ENCODE data around the gene NPTXR. TPM values are rescaled to one million over a fixed set of nuclear protein-coding genes. Genes with fewer than 3 reads are reported as not detected.

Gene NPTXR
- total RNA-seq, 2 experiments from 2014 or later: 1.3 to 1.4 TPM

DNA sequence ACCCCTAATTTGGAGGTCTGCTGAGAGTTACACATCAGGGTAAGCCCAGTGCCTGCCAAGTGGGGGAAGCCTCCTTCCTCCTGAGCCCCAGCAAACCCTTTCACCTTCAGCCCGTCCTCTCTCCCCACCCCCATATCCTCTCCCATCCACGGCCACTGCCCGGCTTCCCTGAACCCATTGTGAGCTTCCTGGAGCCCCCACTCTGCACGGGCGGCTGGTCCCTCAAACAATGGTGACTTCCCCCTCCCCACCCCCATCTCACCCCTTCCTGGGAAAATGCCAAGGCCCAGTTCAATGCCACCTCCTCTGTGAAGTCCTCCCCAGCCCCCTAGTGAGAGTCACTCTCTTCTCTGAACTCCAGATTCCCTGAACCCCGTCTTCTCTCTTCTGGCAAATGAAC, 67.7 kb downstream of the NPTXR start:
- no peaks in the 10 kb centered on the region for H3K27me3 Mint-ChIP-seq
- no peak overlapping the region for H3K4me3 Mint-ChIP-seq
- CTCF ChIA-PET: no interaction called here
- no peaks in the 10 kb centered on the region for H3K36me3 Mint-ChIP-seq (ENCODE audit: low read depth)
- POLR2A ChIA-PET: no interaction called here
- no peak for DNase-seq
- H3K9me3 Mint-ChIP-seq (ENCODE audit: low read depth): no peaks in the 10 kb centered on the region
- H3K4me1 Mint-ChIP-seq: no peaks in the 10 kb centered on the region
- intact Hi-C loops (cut with DNase I, micrococcal nuclease): no loop called here
- ATAC-seq: no peak
- no peak overlapping the region for H3K27ac Mint-ChIP-seq

DNA sequence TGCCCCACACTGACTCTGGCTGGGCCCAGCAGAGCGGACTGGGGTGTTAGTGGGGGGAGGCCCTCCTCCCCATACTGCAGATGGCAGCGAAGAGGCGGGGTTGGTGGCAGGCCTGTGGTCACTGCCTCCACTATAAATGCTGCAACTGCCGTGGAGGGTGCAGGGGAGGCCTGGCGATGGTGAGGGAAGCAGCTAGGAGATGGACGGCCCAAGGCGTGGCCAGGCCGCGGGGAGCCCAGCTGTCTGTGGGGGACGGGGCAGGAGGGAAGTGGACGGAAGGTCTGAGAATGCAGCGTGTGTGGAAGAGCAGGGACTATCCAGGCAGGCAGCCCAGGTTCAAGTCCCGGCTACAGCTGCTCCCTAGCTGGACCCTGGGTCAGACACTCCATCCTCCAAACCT, 68.2 kb downstream of the NPTXR start:
- intact Hi-C loops (cut with DNase I, micrococcal nuclease): no loop called here
- no peaks in the 10 kb centered on the region for H3K36me3 Mint-ChIP-seq (ENCODE audit: low read depth)
- H3K4me1 Mint-ChIP-seq: no peaks in the 10 kb centered on the region
- H3K4me3 Mint-ChIP-seq: no peak overlapping the region
- DNase-seq (no peak), ATAC-seq (no peak)
- H3K27ac Mint-ChIP-seq: no peak overlapping the region
- no peaks in the 10 kb centered on the region for H3K27me3 Mint-ChIP-seq
- no peaks in the 10 kb centered on the region for H3K9me3 Mint-ChIP-seq (ENCODE audit: low read depth)
- ChIA-PET CTCF (no interaction called here), POLR2A (no interaction called here)

DNA sequence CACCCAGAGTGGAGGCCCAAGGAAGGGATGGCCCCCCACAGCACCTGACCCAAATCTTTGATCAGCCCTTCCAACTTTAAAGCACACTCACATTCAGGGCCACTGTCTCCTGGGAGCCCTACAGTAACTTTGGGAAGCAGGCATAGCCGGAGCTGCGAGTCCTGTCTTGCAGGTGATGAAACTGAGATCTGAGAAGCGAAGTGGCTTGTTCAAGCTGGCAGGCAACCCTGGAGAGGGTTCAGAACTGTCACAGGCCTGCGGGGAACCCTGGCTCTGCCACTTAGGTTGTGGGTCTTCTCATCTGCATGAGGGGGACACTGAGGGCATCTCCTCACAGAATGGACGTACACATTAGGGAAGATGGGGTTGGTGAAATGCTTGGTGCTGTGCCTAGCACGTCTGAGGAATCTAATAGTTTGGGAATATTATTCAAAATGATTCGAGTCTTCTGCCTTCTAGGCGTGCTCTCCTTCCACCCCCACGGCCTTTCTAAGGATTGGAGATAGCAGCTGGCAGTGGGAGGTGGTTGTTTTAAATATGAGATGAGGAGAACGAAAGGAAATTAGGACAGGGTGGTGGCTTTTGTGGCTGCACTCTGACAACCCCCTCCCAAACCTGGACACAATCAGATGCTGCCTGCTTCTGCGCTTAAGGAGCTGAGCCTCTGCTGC, 69.2 kb downstream of the NPTXR start:
- no peak for DNase-seq
- Mint-ChIP-seq H3K27ac (no peak overlapping the region), H3K4me1 (no peaks in the 10 kb centered on the region), H3K36me3 (ENCODE audit: low read depth) (no peaks in the 10 kb centered on the region), H3K27me3 (no peaks in the 10 kb centered on the region), H3K9me3 (ENCODE audit: low read depth) (no peaks in the 10 kb centered on the region), H3K4me3 (no peak overlapping the region)
- intact Hi-C loops (cut with DNase I, micrococcal nuclease): no loop called here
- ChIA-PET CTCF (no interaction called here), POLR2A (no interaction called here)
- no peak for ATAC-seq

DNA sequence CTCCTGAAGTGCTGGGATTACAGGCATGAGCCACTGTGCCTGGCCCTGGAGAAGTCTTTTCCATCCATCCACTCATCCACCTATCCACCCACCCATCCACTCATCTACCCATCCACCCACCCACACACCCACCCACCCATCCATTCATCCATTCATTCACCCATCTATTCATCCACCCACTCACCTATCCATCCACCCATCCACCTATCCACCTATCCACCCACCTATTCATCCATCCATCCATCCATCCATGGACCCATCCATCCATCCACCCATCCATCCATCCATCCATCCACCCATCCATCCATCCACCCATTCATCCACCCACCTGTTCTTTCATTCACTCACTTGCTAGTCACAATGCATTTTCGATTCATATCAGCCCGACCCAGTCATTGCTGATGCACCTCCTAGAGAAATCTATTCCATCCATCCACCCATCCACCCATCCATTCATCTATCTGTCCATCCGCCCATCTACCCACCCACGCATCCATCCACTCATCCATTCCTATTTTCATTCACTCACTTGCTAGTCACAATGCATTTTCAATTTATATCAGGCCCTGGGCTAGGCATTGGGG, 70.4 kb downstream of the NPTXR start:
- ATAC-seq (no peak), DNase-seq (no peak)
- CTCF ChIA-PET: no interaction called here
- no peaks in the 10 kb centered on the region for H3K9me3 Mint-ChIP-seq (ENCODE audit: low read depth)
- intact Hi-C loops (cut with DNase I, micrococcal nuclease): no loop called here
- no peaks in the 10 kb centered on the region for H3K27me3 Mint-ChIP-seq
- peaks cover 2% of the 10 kb centered on the region for H3K4me1 Mint-ChIP-seq
- POLR2A ChIA-PET: no interaction called here
- H3K4me3 Mint-ChIP-seq: no peak overlapping the region
- no peak overlapping the region for H3K27ac Mint-ChIP-seq
- no peaks in the 10 kb centered on the region for H3K36me3 Mint-ChIP-seq (ENCODE audit: low read depth)

DNA sequence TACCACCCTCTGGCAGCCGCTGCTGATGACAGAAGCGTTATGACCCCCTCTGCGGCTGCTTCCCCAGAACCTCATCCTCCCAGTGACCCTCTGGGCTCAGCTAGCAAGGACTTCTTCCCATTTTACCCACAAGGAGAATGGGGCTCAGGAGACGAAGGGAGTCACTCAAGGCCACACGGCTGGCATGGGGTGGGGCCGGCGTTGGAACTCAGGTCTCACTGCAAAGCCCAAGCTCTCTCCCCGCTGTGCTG, 71.3 kb downstream of the NPTXR start:
- POLR2A ChIA-PET: no interaction called here

DNA sequence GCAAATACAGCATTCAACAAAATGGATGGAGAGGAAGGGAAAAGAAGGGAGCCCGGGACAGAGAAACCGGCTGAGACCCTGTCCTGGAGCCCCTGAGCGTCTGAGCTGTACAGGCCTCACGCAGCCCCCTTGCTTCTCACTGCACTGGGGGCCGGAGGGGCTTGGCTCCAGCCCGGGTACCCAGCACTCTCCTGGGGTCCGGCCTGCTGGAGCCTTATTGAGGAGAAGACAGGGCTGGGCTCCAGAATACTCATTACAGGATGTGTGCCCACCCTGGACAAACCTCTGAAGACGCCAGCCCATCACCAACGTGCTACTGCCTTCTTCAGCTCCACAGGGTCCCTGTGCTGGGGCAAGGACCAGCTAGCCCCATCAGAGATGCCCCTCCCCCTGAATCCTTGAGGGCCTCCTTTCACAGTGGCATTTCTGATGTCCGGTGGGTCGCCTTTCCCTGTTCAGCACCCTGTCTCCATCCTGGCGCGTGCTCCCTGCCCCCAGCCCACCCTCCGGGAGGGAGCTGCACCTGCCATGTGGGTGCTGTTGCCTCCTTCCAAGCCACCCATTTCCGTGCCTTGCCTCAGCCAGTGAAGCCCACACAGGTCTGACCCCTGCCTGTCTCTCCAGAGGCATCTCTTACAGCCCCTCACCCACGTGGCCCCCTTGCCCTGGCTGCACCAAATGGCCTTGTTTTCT, 73.4 kb downstream of the NPTXR start:
- ATAC-seq: no peak
- intact Hi-C loops (cut with DNase I, micrococcal nuclease): no loop called here
- H3K4me3 Mint-ChIP-seq: no peak overlapping the region
- no peak overlapping the region for H3K27ac Mint-ChIP-seq
- DNase-seq: no peak
- no peaks in the 10 kb centered on the region for H3K9me3 Mint-ChIP-seq (ENCODE audit: low read depth)
- peaks cover 4% of the 10 kb centered on the region for H3K4me1 Mint-ChIP-seq
- ChIA-PET CTCF (interaction anchor here (0.6 to 4.6 kb wide), 4 partner anchors 97 to 235 kb away, joined by 3 to 17 read pairs (median 4); no protein-coding TSS in a partner anchor), POLR2A (no interaction called here)
- no peaks in the 10 kb centered on the region for H3K36me3 Mint-ChIP-seq (ENCODE audit: low read depth)
- H3K27me3 Mint-ChIP-seq: no peaks in the 10 kb centered on the region

More for the DNA sequence above, 71.3 kb downstream of the NPTXR start:
- no peaks in the 10 kb centered on the region for H3K27me3 Mint-ChIP-seq
- CTCF ChIA-PET: no interaction called here
- H3K27ac Mint-ChIP-seq: no peak overlapping the region
- no peaks in the 10 kb centered on the region for H3K36me3 Mint-ChIP-seq (ENCODE audit: low read depth)
- ATAC-seq: no peak
- peaks cover 2% of the 10 kb centered on the region for H3K4me1 Mint-ChIP-seq
- no peaks in the 10 kb centered on the region for H3K9me3 Mint-ChIP-seq (ENCODE audit: low read depth)
- H3K4me3 Mint-ChIP-seq: no peak overlapping the region
- DNase-seq: no peak
- intact Hi-C loops (cut with DNase I, micrococcal nuclease): no loop called here

Other genes starting within 250 kb of the NPTXR start
- gene FAM227A, start 187.6 kb downstream of the NPTXR start, total RNA-seq: under 1 TPM; 0.30 to 0.63 TPM
- gene CBY1, start 187.4 kb downstream of the NPTXR start, total RNA-seq: 10 to 100 TPM in 1 of 2 experiments, 1 to 10 TPM in 1; 9.8 to 11.6 TPM
- 100 to 1,000 TPM; 146 to 155 TPM for gene TOMM22, start 162.1 kb downstream of the NPTXR start, total RNA-seq
- 10 to 100 TPM; 68.0 to 77.7 TPM for gene JOSD1, start 143.1 kb downstream of the NPTXR start, total RNA-seq
- 10 to 100 TPM; 88.6 to 92.8 TPM for gene GTPBP1, start 138.1 kb downstream of the NPTXR start, total RNA-seq
- gene SUN2, start 88.0 kb downstream of the NPTXR start, total RNA-seq: 100 to 1,000 TPM in 1 of 2 experiments, 10 to 100 TPM in 1; 87.2 to 102 TPM
- gene DNAL4, start 49.9 kb downstream of the NPTXR start, total RNA-seq: 1 to 10 TPM; 7.4 to 8.0 TPM
- 100 to 1,000 TPM in 1 of 2 experiments, 10 to 100 TPM in 1; 96.1 to 112 TPM for gene CBX6, start 28.2 kb upstream of the NPTXR start, total RNA-seq
- gene APOBEC3A, start 113.6 kb upstream of the NPTXR start, total RNA-seq: not detected
- 1 to 10 TPM; 8.0 to 8.5 TPM for gene APOBEC3B, start 138.3 kb upstream of the NPTXR start, total RNA-seq
- gene APOBEC3C, start 170.2 kb upstream of the NPTXR start, total RNA-seq: 10 to 100 TPM; 75.3 to 98.5 TPM
- 10 to 100 TPM; 27.0 to 28.2 TPM for gene APOBEC3D, start 177.1 kb upstream of the NPTXR start, total RNA-seq
- gene APOBEC3F, start 196.8 kb upstream of the NPTXR start, total RNA-seq: 10 to 100 TPM; 19.0 to 24.5 TPM
- 10 to 100 TPM; 45.9 to 47.4 TPM for gene APOBEC3G, start 233.2 kb upstream of the NPTXR start, total RNA-seq

All from activated CD4-positive, alpha-beta T cell treated with anti-CD3 and anti-CD28 coated beads for 36 hours (primary cell).